Effector CD8-positive, alpha-beta T cell (primary cell): ENCODE data around the gene CT45A6.
"Not testable (repeated sequence)": the region's sequence is repeated elsewhere in the genome, so short reads cannot be mapped to it uniquely, and the experiment has no call there.

Experiments used
- DNase-seq: peaks from one replicate; lab custom pipeline; 2025; lab: John Stamatoyannopoulos, UW
- total RNA-seq, 4 experiments: gene quantifications; one replicate each; lab custom pipeline; 2026; lab: John Stamatoyannopoulos, UW

The CT45A6 gene
- total RNA-seq, result 0 reads per million in 4 experiments

GRCh38 chrX:135802687-135803086 lies at the start of gene CT45A6:
Gene CT45A6 (minus strand): TSS chrX:135802787. CDS start chrX:135798993, 3,794 bp downstream.
- not testable (repeated sequence) for DNase-seq

- DNase-seq, result not testable (repeated sequence)
Measured at GRCh38 chrX:135837180-135837579, 34.6 kb upstream of the CT45A6 start, which contains the start of gene CT45A7. Gene CT45A7 (minus strand): TSS chrX:135837280. CDS start chrX:135833533, 3,747 bp downstream.

GRCh38 chrX:135819912-135820311 lies 17.3 kb upstream of the CT45A6 start, which contains the start of gene CT45A2:
Gene CT45A2 (minus strand): TSS chrX:135820012. CDS start chrX:135816265, 3,747 bp downstream.
- not testable (repeated sequence) for DNase-seq

- not testable (repeated sequence) for DNase-seq
Measured at GRCh38 chrX:135785403-135785802, 17.2 kb downstream of the CT45A6 start, which contains the start of gene CT45A5. Gene CT45A5 (minus strand): TSS chrX:135785503. CDS start chrX:135781729, 3,774 bp downstream.

- not testable (repeated sequence) for DNase-seq
Measured at GRCh38 chrX:135768091-135768490, 34.5 kb downstream of the CT45A6 start, which contains the start of gene CT45A3. Gene CT45A3 (minus strand): TSS chrX:135768191. CDS start chrX:135764444, 3,747 bp downstream.

- DNase-seq, result not testable (repeated sequence)
Measured at GRCh38 chrX:135744739-135745138, 57.8 kb downstream of the CT45A6 start.
